Astrocyte of the spinal cord (primary cell): ENCODE data around the gene CCL13.

Experiments used
- DNase-seq: peaks from one replicate; pipeline ENCODE4 v3.0.0; 2011; ENCODE audit warnings: low read depth, low spot score
- H3K4me3 ChIP-seq: 2 replicates; pipeline ENCODE4 v1.5.1; 2011; ENCODE audit warnings: low read depth, mild to moderate bottlenecking, low read length, moderate library complexity
- in situ Hi-C: cut with HindIII; loops from 2 replicates; pipeline ENCODE4 v1.10.0; 2017; ENCODE audit warnings: low sequenced_read_pairs
- TF ChIP-seq, protein P1 (sequence below): IDR thresholded peaks from 2 replicates; pipeline ENCODE4 v1.5.1; 2012; ENCODE audit warnings: low read depth, mild to moderate bottlenecking, low read length, inconsistent platforms

Gene CCL13

DNA sequence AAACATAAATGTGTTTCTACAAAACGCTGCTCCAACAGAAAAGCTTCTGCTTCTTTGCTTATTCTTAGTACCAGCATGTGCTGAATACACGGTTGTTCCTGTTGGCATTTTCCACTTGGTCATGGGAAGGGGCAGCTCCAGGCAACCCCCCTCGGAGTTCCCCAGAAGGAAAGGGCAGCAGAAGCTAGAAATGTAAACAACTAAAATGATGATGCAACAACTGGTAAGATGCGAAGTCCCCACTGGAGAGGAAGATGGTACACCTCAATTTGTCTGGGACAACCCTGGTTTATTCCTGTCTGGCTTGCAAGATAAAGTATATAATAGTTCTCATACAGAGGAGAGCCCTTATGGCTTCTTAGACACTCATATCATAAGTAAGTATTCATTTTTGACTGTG lies 9.2 kb upstream of the CCL13 start:
- no peak overlapping the region for H3K4me3 ChIP-seq
- TF ChIP-seq, protein P1, sequence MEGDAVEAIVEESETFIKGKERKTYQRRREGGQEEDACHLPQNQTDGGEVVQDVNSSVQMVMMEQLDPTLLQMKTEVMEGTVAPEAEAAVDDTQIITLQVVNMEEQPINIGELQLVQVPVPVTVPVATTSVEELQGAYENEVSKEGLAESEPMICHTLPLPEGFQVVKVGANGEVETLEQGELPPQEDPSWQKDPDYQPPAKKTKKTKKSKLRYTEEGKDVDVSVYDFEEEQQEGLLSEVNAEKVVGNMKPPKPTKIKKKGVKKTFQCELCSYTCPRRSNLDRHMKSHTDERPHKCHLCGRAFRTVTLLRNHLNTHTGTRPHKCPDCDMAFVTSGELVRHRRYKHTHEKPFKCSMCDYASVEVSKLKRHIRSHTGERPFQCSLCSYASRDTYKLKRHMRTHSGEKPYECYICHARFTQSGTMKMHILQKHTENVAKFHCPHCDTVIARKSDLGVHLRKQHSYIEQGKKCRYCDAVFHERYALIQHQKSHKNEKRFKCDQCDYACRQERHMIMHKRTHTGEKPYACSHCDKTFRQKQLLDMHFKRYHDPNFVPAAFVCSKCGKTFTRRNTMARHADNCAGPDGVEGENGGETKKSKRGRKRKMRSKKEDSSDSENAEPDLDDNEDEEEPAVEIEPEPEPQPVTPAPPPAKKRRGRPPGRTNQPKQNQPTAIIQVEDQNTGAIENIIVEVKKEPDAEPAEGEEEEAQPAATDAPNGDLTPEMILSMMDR: no peak
- in situ Hi-C loops: no loop called here
- no peak for DNase-seq

DNA sequence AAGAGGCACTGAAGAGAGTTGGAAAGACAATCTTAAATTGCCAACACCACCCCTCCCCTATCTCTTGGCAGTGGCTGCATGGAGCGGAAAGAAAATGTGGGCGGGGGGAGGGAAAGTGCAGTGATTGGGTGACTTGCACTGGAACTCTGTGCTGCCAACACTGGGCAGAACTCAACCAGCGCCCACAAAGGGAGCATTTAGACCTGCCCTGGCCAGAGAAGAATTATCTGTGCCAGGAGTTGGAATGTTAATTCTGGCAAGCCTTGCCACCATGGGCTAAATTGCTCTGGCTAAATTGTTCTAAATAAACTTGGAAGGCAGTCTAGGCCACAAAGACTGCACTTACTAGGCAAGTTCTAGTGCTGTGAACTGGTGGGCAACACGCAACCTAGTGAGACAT lies 6.5 kb upstream of the CCL13 start:
- DNase-seq: no peak
- no peak overlapping the region for H3K4me3 ChIP-seq
- TF ChIP-seq, protein P1: no peak
- in situ Hi-C loops: loop anchor here (25.0 kb wide), 1 partner anchor 162 kb away; no protein-coding TSS in a partner anchor

DNA sequence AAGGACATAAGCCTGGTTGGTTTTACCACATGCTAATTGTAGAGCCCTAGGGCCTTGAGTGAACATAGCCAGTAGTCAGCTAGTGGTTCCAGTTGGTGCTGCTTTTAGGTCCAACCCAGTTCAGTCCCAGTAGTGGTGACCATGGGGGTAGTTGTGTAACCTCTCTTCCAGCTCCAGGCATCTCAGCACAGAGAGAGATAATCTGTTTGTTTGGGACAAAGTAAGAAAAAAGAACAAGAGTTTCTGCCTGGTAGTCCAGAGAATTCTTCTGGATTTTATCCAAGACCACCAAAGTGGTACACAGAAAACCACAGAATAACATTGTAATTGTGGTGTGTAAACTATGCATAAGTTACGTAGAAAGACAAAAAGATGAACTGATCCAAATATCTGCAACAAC lies 5.2 kb upstream of the CCL13 start:
- no peak for DNase-seq
- TF ChIP-seq, protein P1: no peak
- no peak overlapping the region for H3K4me3 ChIP-seq
- in situ Hi-C loops: loop anchor here (25.0 kb wide), 1 partner anchor 164 kb away; no protein-coding TSS in a partner anchor

DNA sequence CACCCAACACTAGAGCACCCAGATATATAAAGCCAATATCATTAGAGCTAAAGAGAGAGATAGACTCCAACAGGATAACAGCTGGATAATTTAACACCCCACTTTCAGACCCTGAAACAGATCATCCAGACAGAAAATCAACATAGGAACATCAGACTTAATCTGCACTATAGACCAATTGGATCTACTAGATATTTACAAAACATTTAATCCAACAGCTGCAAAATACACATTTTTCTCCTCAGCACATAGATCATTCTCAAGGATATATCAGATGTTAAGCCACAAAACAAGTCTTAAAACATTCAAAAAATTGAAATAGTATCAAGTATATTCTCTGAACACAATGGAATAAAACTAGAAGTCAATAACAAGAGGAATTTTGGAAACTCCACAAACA lies 4.1 kb upstream of the CCL13 start:
- TF ChIP-seq, protein P1: no peak
- in situ Hi-C loops: loop anchor here (25.0 kb wide), 1 partner anchor 165 kb away; no protein-coding TSS in a partner anchor

DNA sequence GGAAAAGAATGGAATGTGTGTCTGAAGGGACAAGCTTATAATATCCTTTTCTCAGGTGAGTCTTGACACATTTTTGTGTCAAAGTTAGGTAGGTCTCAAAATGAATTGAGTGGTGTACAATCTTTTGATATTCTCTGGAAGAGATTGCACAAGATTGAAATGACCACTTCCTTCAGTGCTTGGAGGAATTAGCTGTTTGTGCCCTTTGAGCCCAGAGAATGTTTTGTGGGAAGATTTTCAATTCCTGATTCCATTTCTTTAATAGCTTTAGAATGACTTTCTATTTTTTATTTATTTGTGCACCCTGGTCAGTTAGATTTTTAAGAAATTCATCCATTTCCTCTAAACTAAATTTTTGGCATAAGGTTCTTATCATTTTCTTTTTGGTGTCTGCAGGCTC lies 1.6 kb upstream of the CCL13 start:
- DNase-seq: no peak
- in situ Hi-C loops: loop anchor here (25.0 kb wide), 1 partner anchor 167 kb away; no protein-coding TSS in a partner anchor
- TF ChIP-seq, protein P1: no peak
- no peak overlapping the region for H3K4me3 ChIP-seq

More for the DNA sequence above, 4.1 kb upstream of the CCL13 start:
- H3K4me3 ChIP-seq: no peak overlapping the region
- DNase-seq: no peak

DNA sequence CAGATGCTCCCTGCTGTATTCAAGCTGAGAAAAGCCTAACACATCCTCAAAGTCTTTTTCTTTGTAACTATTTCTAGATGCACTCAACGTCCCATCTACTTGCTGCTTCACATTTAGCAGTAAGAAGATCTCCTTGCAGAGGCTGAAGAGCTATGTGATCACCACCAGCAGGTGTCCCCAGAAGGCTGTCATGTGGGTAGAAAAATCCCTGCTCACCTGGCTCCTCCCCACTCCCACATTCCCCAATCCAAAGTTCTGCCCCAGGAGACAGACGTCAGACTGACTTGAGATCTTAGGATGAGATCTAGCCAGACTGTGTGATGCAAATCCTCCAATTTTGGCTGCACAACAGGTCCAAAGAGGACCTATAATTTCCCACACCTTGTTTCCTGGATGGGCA lies 1.1 kb downstream of the CCL13 start:
- no peak overlapping the region for H3K4me3 ChIP-seq
- TF ChIP-seq, protein P1: no peak
- DNase-seq: no peak
- in situ Hi-C loops: loop anchor here (25.0 kb wide), 1 partner anchor 170 kb away; no protein-coding TSS in a partner anchor
